GM10266 (cell line): ENCODE data around the gene FAM83G.

Experiments used
- DNase-seq: peaks from one replicate; pipeline ENCODE4 v3.0.0; 2012; ENCODE audit errors: extremely low spot score
- TF ChIP-seq, protein P1 (sequence below): IDR thresholded peaks from 2 replicates; pipeline ENCODE4 v1.5.1; 2012; ENCODE audit warnings: mild to moderate bottlenecking, low read depth; ENCODE audit not compliant: control insufficient read depth, insufficient read depth; ENCODE audit errors: missing control alignments

FAM83G gene

DNA sequence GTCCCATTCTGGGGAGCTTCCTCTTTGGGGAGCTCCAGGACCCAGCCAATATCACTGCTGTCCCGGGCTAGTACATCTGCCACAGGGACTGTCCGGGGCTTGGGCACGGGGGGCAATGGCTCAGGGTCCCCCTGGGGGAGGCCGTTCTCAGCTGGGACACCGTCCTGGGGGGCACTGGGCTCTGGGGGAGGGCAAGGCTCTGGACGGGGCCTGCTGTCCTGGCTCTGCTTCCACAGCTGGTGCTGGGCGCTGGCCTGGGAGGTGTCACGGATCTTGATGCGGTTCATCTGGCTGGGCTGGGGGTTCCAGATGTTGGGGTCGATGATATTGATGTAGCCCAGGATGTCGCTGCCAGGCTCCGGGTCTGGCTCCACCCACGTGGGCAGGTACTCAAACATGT lies 26.5 kb downstream of the FAM83G start:
- DNase-seq = no peak
- TF ChIP-seq, protein P1, sequence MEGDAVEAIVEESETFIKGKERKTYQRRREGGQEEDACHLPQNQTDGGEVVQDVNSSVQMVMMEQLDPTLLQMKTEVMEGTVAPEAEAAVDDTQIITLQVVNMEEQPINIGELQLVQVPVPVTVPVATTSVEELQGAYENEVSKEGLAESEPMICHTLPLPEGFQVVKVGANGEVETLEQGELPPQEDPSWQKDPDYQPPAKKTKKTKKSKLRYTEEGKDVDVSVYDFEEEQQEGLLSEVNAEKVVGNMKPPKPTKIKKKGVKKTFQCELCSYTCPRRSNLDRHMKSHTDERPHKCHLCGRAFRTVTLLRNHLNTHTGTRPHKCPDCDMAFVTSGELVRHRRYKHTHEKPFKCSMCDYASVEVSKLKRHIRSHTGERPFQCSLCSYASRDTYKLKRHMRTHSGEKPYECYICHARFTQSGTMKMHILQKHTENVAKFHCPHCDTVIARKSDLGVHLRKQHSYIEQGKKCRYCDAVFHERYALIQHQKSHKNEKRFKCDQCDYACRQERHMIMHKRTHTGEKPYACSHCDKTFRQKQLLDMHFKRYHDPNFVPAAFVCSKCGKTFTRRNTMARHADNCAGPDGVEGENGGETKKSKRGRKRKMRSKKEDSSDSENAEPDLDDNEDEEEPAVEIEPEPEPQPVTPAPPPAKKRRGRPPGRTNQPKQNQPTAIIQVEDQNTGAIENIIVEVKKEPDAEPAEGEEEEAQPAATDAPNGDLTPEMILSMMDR = no peak

DNA sequence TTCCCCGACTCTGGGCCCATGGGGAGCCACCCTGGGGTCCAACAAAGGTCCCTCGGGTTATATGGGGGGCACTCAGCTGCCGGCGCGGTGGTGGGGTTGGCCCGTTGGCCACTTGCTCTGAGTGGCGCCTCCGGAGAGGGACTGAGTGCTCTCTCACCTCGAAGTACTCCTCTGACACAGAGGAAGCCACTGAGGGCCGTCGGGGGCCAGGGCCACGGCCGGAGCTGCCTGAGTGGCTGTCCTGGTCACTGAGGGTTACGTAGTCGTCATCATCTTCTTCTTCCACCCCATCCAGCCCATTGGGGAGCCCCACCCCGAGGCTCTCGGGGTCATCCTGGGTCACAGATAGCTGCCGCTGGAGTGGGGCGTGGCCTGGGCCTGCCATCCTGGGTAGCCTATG lies 26.9 kb downstream of the FAM83G start:
- TF ChIP-seq, protein P1 = no peak
- DNase-seq = no peak

DNA sequence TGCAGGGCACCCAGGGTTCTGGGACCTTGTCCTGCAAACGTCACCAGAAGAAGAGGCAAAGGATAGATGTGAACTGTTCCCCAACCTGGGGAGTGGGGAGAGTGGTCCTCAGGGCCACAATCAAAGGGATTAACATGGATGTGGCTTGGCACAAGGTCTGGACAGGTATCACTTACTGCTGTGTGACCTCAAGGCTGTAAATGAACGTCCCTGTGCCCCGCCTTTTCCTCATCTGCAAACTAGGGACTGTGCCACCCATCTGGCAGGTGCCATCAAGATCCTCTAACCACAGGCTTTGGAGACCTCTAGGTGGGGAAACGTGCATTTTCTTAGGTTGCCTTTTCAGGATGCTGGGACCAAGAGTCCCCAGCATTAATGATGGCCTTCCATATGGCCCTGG lies 27.5 kb downstream of the FAM83G start:
- DNase-seq = no peak
- TF ChIP-seq, protein P1 = no peak

DNA sequence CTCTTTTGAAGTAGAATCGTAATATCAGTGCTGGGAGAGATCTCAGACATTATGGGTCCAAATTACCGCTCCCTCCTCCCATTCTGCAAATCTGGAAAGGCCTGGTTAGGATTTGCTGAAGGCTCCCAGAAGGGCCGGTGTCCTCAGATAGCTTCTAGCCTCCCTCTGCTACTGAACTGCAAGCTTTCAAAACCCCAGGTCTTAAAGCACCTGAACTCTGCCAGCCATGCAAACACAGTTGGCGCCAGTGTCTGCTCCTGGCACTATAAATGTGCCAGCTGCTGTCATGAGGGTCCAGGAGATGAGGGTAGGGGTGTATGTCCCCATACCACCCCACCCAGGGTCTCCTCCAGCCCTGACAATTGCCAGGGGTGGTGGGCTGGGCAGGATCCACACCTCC lies 28.4 kb downstream of the FAM83G start:
- TF ChIP-seq, protein P1 = no peak
- no peak for DNase-seq

DNA sequence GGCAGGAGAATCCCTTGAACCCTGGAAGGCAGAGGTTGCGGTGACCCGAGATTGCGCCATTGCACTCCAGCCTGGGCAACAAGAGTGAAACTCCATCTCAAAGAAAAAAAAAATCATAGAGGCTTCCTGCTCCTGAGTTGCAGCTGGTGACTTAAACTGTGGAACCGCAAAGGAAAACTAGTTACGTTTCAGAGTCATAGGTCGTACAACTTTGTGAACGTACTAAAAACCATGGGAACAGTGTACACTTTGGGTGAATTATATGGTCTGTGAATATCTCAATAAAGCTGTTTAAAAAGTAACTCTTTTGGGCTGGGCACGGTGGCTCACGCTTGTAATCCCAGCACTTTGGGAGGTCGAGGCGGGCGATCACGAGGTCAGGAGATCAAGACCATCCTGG lies 29.0 kb downstream of the FAM83G start:
- TF ChIP-seq, protein P1 = no peak
- DNase-seq = no peak

DNA sequence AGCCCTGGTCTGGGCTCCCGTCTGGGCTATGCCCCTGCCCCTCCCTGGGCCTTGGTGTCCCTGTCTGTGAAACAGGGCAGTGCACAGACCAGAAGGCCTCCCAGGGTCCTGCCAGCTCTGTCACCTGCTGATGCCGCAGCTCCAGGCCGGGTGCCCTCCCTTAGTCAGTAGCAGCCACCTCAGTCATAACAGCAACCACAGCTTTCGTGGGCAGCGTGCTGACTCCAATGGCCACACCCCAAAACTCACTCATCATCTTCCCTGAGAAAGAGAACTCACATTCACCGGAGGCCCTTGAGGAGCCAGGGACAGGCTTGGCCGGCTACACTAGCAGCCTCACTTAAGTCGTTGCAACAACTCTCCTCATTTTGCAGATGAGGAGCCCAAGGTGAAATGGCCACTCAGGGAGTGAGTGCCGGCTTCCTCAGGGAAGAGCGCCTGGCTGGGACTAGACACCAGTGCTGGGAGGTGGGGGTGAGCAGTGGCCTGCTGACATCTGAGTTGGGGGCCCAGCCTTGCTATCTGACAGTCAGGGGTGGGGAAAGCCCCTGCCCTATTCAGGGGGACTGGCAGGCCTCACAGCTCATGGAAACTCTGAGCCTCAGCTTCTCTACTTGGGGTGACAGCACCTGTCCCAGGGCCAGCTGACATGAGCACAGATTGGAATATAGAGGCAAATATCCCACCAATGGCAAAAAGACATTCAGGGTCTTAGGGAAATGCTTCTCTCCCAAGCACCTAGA lies 30.0 kb downstream of the FAM83G start:
- no peak for DNase-seq
- TF ChIP-seq, protein P1 = no peak

DNA sequence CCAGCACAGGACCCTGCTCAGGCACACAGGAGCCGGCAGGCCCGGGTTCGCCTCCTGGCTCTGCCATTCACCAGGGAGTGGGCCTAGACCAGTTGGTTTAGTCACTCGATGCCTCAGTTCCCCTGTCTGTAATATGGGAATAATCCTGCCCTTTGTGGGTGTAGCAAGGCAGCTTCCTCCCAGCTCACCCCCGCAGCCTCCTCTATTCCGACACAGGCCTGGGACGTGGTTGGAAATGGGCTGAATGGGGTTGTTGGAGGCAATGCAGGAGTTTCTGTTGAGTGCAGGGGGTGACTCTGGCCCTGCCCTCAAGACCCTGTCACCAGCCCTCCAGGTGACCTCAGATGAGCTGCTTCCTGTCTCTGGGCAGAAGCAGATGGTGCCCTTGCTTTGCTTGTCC lies 32.8 kb downstream of the FAM83G start:
- TF ChIP-seq, protein P1 = no peak
- no peak for DNase-seq
